Stimulated activated CD8-positive, alpha-beta memory T cell treated with anti-CD3 and anti-CD28 coated beads, Interleukin-4, amount 100 ng/mL, for 4 hours (primary cell): ENCODE data around the gene MAP3K8.

Source experiments
- DNase-seq, 2 donors: peaks; one replicate each; pipeline ENCODE4 v3.0.0-alpha.2; 2020; ENCODE audit warnings: low read depth in 2 of 2, low spot score in 1 of 2

Gene MAP3K8

DNA sequence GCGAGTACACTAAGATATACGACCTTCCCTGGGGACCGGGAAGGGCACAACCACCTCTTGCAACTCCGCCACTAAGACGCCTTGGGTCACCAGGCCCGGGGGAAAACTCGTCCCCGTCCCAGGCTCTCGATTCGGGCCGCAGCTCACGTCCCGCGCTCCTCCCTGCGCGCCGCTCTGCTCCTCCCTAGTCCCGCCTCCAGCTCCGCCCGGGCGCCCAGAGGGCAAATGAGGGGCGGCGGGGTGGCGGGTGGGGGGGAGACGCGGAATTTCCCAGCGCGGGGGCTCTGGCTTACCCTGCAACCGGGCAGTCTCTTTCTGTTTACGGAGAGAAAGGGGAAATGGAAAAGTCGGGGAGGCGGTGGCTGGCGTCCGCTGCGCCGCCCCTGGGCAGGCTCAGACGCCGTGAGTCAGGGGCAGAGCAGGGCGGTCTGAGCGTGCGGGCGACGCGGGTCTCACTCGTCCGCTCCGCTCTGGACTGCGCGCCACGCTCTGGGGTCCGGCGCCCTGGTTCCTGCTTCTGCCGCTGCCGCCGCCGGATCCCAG lies at the start of gene MAP3K8:
MAP3K8 (plus strand) TSS at position 455 of the 543 bp plus-strand sequence. CDS start 4,755 bp downstream, outside the sequence.
- peak; percentile 70 to 84 for DNase-seq

DNA sequence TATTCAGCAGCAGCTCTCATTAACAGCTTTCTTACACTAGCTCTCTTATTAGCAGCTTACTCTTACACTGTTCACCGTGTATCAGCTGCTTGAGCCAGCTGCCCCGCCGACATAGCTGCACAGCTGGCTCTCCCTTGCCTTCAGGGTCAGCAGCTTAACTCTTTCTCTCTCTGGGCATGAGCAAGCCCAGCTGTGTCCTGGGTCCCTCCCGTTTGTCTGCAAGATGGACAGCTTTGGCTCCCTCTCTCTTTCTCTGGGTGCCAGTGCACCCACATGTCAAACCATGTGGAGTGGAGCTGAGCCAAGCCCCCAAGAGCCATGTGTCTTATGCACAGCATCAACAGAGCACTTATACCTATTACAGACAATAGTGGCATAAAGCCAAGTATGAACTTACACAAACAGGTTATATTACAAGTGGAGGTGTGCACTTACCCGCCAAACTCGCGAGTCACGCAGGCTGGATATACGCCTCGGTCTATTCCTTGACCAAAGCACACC lies 49.2 kb upstream of the MAP3K8 start:
- no peak for DNase-seq

DNA sequence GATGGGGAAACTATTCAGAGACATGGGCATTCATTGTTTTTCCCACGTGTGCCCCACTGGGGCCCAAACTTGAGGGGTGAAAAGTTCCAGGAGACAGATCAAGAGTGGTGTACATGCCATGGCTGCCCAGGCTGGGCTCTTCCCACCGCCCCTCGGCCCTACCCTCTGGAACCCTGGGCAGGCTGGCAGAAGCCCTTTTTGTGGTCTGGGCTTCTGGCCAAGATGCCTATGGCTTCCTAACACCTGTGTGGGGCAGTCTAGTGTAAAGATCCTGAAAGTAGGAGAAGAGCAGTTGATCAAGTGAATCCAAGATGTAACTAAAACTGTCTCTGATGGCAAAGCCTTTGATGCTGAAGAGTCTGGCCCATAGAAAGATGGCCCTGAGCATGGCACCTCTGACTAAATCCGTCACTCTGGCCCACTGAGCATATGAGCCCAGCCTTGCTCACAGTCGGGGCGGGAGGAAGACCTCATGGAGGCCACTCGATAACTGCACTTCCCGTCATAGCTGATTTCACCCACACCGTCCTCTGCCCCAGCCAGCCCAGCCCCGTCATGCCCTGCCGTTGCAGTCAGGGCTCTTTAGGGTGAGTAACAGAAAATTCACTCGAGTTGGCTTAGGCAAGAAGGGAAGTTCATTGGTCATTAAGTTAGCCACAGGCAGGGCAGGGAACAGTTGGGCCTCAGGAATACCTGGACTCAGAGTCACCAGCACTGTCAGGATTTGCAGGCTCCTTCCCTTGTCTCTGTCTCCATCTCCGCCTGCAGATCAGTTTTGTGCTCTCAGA lies 47.0 kb upstream of the MAP3K8 start:
- DNase-seq: no peak

DNA sequence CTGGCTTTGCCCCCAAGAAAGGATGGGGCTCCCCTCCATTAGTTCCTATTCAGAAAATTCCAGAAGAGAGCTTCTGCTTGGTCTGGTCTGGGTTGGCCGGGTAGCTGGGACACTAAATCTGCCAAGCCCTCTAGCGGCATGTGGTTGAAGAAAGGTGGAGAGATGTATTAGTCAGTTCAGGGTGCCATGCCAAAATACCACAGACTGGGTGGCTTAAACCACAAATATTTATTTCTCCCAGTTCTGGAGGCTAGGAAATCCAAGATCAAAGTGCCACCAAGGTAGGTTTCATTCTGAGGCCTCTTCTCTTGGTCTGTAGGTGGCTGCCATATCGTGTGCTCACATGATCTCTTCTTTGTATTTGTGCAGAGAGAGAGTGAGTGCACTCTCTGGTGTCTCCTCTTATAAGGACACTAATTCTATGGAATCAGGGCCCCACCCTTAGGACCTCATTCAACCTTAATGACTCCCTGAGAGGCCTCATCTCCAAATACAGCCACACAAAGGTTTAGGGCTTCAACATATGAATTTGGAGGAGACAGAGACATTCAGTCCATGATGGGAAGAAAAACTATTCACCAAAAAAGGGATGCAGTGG lies 46.2 kb upstream of the MAP3K8 start:
- DNase-seq: no peak

DNA sequence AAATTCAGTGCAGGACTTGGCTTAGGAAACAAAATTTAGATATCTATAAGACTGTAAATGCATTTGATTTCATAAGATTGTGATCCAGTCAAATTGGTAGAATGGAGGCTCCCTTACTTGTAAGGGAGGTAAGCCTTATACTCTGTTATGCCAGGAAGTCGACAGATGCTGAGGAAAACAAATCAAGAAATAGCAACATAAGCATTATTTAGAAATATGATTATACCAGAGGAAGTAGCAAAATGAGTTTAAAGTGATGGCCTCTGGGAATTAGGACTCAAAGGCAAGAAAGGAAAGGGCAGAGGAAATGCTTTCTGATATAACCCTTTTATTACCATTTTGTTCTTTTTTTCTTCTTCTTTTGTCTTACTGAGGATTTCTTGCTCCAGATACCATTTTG lies 44.4 kb upstream of the MAP3K8 start:
- no peak for DNase-seq

DNA sequence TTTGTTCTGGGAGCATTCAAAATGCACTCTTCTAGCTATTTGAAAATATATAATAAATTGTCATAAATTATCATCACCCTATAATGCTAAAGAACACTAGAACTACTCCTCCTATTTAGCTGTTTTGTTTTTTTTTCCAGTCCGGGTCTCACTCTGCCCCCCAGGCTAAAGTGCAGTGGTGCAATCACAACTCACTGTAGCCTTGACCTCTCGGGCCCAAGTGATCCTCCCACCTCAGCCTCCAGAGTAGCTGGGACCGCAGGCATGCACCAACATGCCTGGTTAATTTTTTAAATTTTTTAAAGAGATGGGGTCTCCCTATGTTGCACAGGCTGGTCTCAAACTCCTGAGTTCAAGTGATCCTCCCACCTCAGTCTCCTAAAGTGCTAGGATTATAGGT lies 43.8 kb upstream of the MAP3K8 start:
- no peak for DNase-seq

DNA sequence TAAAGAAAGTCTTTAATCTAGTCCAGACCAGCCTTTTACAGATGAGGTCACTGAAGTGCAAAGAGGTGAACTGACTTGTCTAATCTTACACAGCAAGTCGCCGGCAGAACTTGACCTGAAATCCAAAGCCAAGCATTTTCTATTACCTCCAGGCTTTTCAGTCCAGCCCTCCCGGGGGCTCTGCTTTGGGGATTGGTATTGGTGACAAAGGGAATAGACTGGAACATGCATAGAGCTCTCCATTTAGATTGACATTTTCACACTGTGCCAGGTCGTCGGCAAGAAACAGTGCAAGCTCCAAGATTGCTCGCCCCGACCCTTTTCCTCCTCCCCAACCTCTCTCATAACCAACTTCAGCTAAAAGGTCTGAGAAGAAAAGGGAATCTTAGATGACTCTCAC lies 42.7 kb upstream of the MAP3K8 start:
- DNase-seq: no peak

DNA sequence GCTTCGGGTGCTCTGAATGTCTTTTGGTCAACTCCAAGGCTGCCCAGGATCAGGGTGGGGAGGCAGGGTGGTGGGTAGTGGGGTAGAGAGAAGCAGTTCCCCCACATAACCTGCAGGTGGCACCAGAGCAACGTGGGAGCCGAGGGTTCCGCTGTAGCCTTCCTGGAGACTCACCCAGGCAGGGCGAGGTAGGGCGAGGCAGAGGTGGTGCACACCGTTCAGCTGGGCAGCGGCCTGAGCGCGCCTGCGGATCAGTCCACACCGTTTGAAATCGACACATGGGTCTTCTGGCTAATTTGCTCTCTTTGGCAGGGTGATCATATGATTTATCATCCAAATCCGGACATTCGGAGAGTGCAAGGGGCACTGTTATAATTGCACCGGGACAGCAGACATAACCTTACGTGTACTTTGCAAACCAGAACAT lies 41.4 kb upstream of the MAP3K8 start:
- peak; percentile 32 to 54 for DNase-seq

DNA sequence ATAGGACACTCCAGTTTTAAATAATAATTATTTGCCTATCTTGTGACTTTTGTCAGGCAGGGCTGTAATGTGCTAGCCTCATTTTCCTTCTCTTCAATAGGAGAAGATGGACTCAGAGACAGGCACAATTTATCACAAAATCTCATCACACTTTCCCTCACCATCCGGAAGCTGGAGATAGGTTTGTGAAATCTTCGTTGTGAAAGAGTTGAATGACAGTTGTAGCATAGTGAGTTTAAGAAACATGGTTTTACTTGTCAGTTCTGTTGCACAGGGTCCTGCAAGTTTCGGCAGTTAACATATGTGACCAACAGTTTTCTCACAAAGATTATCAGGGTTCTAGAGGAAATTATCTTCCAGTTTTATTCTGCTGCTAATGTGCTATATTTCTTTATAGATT lies 37.7 kb upstream of the MAP3K8 start:
- no peak for DNase-seq

DNA sequence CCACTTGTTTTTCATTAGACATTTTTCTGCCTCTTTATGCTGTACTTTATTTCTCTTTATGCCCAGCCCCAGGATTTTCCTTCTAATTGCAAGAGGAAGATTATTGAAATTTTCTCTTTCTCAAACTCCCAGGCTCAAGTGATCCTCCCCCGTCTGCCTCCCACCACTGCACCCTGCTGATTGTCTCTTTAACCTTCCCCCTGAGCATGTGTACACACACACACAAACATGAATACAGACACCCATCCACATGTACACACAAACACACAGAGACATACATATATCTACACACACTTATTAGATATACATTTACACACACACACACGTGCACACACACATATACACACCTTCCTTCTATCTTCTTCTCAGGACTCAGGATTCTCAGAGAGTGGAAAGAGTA lies 37.3 kb upstream of the MAP3K8 start:
- no peak for DNase-seq

DNA sequence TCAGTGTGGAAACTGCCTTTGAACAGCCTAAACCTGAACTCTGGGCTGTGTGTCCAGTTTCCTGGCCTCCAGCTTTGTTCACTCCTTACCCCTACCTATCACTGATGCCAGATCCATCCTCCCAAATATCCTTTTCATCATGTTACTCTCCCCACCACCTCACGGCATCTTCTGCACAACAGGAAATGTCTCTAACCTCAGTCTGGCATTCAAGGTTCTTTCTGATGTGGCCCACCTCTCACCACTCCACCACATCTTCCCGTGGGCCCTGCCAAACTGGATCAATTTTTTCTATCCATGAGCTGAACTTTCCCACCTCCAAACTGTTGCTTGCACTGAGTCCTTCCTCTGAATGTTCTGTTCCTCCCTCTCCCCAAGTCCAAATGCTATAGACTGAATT lies 35.8 kb upstream of the MAP3K8 start:
- no peak for DNase-seq

DNA sequence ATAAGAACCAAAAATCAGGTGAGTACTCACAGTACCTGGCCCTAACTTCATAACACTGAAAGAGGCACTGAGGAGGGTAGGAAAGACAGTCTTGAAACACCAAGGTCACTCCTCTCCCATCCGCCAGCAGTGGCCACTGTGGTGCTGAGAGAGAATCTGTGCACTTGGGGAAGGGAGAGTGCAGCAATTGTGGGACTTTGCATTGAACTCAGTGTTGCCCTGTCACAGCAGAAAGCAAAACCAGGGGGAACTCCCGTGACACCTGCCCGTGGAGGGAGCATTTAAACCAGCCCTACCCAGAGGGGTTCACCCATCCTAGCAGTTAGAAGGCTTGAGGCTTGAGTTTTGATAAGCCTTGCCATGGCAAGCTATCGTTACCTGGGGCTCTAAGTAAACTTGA lies 35.2 kb upstream of the MAP3K8 start:
- DNase-seq: no peak

DNA sequence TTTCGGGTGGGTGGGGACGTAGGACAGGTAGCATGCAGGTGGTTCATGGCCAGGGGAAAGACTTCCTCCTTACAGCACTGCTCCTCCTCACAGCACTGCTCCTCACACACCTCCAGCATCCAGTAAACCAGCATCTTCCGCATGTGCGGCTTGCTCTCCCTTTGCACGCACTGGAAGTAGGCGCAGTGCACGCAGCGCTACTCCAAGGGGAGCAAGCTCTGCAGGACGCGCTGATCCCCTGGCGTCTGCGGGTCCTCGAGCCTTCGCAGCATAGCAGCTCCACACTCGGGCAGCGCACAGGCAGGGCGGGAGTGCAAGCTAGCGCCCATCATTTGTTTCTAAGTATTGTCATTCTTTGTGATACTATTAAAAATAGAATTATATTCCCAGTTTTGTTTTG lies 30.5 kb upstream of the MAP3K8 start:
- no peak for DNase-seq

DNA sequence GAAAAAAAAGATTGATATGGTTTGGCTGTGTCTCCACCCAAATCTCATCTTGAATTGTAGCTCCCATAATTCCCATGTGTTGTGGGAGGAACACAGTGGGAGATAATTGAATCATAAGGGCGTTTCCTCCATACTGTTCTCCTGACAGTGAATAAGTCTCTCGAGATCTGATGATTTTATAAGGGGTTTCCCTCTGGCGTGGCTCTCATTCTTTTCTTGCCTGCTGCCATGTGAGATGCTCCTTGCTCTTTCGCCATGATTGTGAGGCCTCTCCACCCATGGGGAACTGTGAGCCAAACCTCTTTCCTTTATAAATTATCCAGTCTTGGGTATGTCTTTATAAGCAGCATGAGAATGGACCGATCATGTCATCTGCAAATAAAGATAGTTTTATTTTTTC lies 29.4 kb upstream of the MAP3K8 start:
- DNase-seq: no peak

DNA sequence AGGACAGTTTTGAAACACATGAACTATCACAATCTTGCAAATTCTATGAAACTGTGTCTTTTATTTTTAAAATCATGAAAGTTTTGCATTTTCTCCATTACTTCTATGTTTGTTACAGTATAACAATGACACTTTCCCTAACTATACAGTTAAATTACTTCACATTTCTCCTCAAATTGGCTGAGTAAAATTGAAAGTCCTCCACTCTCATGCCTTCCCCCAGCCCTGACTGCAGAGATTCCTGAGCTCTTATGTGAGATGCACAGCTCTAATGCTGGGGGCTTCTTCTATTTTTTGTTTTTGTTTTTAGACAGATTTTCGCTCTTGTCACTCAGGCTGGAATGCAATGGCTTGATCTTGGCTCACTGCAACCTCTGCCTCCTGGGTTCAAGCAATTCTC lies 22.7 kb upstream of the MAP3K8 start:
- DNase-seq: no peak

DNA sequence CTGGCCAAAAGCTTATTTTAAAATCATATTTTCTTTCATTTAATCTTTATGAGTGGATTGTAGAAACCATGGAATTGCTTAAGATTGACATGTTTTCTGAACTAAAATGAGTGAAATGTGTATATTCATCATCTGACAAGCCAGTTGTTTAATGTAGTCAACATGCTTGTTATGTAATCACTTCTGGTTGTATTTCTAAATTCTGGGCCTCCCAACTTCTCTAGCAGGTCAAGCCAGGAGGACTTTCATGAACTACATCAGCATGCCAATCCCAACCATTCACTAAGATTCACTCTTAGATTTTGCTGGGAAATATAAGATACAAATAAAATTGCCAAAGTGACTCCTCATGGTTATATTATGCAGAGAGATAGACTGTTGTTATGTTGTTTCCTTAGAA lies 21.1 kb upstream of the MAP3K8 start:
- DNase-seq: no peak

DNA sequence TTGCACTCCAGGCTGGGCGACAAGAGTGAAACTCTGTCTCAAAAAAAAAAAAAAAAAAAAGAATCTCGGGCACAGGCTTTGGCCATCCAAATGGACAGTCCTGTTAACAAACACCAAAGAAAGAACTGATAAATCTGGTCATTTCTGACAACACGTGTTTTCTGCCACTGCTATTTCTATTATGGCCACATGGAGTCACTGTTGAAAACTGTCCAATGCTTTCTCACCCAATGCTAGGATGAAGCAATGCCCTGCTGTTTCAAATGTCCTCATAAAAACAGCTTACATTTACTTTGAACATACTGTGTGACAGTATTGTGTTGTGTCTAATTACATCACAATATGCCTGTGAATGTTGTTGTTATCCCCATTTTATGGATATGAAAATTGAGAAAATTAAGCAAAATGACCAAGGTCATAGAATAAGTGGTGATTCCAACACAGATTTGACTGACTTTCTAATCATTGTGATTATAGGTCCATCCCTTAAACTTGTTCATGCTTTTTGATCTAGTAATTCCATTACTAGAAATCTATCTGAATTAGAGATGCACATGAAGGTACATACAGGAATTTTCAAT lies 19.9 kb upstream of the MAP3K8 start:
- DNase-seq: no peak

DNA sequence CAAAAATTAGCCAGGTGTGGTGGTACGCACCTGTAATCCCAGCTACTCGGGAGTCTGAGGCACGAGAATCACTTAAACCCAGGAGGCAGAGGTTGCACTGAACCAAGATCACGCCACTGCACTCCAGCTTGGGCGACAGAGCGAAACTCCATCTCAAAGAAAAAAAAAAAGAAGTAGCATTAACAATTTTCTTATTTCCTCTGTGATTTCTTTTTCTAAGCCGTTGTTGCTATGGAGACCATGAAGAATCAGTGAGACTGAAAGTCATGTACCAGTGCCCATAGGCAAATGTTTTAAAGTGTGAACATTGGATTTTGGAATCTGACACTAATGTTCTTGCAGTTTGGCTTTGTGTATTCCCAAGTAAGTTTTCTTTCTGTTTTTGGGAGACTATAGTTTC lies 18.4 kb upstream of the MAP3K8 start:
- DNase-seq: no peak

DNA sequence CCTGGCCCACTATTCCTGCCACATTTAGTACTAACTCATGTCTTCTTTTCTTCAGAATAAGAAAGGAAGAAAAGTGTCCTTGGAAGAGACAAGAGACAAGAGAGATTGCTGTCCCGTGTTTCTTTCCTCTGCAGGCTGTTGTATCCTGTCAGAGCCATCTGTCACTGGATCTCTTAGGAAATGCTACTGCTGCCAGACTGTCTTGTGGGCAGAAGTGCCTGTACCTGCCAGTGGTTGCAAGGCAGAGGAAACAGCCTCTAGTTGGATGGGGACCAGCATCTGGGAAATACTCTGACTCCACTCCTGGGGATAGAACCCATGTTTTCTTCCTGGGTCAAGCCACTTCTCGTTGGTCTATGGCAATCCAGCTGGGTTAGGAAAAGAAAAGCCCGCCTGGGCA lies 16.7 kb upstream of the MAP3K8 start:
- no peak for DNase-seq

DNA sequence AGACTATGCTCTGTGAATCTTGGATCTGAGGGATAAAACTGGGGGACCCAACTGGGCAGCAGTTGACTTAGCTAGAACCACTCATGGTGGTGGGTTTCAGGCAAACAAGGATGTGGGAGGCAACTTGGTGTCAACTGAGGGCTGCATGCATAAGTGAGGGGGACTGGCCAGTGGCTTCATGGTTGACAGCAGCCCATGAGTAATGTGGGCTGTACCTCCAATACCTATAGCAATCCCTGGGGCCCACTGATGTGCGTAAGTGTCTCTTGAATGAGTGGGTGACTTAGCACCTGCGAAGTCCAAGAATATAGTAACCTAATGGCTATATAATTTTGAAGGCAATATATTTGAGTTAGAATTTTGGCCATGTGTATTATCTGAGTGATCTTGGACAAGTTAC lies 13.7 kb upstream of the MAP3K8 start:
- no peak for DNase-seq

DNA sequence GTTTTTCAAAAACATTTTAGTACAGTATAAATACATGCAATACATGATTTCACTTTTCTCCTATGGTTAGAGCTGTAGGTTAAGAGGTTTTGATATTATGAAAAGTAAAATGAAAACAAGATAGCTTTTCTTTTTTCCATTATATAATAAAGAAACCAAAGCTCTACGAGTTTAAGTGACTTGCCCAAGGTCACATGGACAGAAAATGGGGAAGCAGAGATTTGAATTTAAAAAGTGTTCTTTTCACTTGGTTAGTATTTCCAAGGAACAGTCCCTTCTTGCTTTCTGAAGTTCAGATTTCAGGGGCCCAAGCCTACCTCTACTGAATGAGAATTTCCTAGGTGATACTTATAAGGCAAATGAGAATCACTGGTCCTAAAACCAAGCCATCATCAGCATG lies 13.2 kb upstream of the MAP3K8 start:
- no peak for DNase-seq

DNA sequence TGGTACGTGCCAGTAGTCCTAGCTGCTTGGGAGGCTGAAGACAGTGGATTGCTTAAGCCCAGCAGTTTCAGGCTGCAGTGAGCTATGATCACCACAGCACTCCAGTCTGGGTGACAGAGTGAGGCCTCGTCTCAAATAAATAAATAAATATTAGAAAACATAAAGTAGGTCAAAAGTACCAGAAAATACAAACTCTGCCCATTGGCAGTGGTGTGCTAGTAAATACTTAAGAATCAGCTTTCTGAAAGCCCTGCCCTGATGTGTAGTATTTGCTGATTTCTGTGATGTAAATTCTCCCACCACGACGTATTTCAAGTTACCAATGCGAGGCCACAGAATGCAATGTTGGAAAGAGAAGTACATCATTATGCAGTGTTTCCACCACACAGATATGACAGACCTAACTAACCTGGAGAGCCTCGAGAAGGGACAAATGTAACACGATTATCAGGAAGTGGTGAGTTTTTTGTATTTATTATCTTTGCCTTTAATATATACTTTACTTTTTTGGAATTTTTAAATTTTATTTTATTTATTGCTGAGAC lies 11.8 kb upstream of the MAP3K8 start:
- DNase-seq: no peak
